NCI-H446 treated with DMSO at 0.1 percent for 48 hours (cell line): ENCODE results near the gene CDH23.

Source experiments
- DNase-seq: peaks from one replicate; lab custom pipeline; 2025; lab: John Stamatoyannopoulos, UW

Gene CDH23

GRCh38 chr10:71565284-71566000, 168.7 kb downstream of the CDH23 start:
- DNase-seq: no peak

DNA sequence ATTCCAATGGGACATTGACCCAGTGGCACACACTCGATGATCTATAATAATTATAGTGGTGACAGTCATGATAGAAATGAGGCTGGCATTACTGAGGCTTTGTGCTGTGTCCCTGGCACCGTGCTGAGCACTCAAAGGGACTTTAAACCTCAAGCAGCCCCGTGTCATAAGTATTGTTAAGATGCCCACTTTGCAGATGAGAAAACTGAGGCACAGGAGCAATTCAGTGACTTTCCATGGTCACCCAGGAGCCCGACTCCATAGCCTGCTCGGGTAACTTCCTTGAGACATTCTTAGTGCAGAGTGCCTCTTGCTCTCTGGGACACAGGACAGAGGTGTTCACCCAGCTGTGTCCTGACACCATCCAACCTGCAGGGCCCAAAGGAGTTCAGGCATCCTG, 170.3 kb downstream of the CDH23 start:
- DNase-seq: no peak

- DNase-seq: no peak
Measured at GRCh38 chr10:71568896-71569492, 172.3 kb downstream of the CDH23 start.

DNA sequence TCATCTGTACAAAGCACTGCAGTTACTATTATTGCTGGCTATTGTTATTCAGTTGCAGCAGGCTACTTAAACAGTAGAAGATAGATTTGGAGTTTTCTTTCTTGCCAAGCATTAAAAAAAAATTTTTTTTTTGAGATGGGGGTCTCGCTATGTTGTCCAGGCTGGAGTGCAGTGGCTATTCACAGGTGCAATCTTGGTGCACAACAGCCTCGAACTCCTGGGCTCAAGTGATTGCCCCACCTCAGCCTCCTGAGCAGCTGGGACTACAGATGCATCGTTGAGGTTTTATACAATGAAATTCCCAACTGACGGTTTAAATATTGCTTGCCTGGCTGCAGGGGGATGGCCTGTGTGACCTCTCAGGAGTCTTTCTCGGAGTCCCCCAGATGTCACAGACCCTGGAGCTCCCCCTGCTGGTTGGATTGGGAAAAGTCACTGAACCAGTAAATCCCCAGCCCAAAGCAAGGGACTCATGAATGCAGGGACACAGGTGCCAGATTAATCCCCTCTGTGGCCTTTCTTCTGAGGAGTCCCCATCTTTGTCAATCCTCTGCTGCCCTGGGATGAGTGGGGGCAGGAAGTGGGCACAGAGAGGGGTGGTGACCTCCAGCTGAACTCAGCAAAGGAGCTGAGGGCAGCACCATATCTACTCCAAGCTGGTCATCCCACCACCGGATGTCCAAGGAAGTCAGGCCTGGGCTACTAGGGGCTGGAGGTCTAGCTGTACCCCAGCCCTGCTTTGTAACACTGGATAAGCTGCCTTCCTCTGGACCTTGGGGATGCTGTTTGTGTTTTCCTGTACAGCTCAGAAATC, 173.3 kb downstream of the CDH23 start:
- DNase-seq: no peak

- DNase-seq: no peak
Measured at GRCh38 chr10:71571460-71572175, 174.9 kb downstream of the CDH23 start.

- no peak for DNase-seq
Measured at GRCh38 chr10:71572962-71573361, 176.2 kb downstream of the CDH23 start.

GRCh38 chr10:71573562-71574518, 177.1 kb downstream of the CDH23 start:
- no peak for DNase-seq

DNA sequence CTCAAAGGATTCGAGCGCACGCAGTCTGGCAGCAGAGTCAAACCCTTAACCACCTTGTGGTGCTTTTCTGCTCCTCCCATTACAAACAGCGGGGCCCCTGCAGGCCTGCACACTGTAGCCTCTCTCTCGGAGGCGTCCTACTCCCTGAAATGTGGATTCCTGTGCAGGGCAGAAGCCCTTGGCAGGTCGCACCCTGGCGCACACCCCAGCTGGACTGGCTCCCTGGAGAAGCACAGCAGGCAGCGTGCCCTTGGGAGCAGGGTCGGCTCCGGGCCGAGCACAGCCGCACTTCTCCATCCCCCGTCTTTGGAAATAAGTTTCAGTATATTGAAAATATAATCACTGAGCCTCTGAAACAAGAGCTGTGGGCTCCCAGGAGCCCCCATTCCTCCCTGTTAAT, 178.7 kb downstream of the CDH23 start:
- no peak for DNase-seq

DNA sequence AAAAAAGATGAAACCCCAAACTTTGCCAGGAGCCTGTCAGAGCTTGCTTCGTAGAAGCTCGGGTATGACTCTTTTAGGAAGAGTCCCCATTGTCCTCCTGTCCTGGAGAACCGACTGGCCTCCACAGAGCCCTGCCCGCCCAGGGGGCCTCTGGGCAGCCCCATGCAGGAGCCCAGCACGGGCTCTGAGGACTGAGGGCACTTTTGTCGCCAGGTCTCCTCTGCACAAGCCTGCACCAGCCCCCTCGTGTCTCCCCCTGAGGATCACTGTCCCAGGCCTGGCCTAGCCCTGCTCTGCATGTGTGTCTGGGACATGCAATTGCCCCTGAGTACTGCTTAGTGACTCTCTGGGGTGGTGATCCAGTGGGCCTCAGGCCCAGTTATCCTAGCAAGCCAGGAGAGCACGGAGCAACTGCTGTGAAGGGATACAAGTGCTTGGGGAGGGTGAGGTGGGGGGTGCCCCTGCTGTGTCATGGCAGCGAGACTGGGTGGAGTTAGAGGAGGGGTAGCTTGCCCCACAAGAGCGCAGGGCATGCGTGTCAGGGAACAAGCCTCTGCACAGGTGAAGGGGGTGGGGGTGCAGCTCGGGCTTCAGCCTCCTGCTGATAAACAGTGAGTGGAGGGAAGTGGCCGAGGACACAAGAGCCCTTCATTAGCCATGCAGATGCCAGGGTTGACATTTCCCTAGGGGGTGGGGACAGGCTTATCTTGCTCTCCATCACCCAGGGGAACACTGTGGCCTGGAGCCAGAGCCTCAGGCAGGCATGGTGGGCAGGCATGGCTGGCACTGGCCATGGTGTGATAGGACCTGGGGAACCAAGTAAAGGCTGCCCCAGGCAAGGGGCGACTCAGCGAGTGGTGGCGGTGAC, 179.4 kb downstream of the CDH23 start:
- DNase-seq: no peak

GRCh38 chr10:71576842-71577241, 180.1 kb downstream of the CDH23 start:
- DNase-seq: no peak

DNA sequence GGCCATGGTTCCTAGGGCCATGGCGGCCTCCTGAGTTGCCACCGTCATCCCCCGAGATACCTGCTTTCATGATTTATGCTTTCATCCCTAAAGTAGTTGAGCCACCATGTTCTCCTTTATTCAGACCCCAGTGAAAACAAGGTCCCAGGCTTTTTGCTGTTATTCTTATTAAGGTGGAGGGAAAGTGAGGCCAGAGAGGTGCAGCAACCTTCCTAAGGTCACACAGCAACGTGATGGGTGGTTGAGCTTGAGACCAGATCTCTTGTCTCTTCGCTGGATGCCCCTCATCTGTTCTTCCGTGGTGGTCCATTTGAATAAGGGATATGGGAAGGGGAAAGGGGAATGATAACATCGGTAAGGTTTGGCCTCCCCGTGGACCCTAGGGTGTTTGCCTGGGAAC, 180.6 kb downstream of the CDH23 start:
- no peak for DNase-seq

- DNase-seq: no peak
Measured at GRCh38 chr10:71578069-71578468, 181.3 kb downstream of the CDH23 start.

- DNase-seq: no peak
Measured at GRCh38 chr10:71579668-71580067, 182.9 kb downstream of the CDH23 start.

DNA sequence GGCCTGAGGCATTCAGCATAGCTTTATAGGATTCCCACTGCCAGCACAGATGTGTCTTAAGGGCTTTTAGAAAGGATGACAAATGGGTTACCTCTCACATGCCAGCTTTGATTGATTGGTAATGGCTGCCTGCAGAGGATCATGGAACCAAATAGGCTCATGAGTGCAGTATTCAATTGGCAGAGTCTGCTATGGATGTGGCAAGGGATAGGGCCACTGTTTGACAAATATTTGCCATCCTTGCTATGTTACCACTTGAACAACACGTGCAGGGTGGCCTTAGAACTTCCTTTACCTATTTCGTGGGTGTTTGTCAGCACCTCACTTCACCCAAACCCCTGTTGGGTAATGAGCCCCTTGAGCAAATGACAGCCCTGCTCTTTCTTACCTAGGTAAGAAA, 183.7 kb downstream of the CDH23 start:
- DNase-seq: no peak

- no peak for DNase-seq
Measured at GRCh38 chr10:71580926-71581325, 184.2 kb downstream of the CDH23 start.

- no peak for DNase-seq
Measured at GRCh38 chr10:71581376-71581775, 184.7 kb downstream of the CDH23 start.

DNA sequence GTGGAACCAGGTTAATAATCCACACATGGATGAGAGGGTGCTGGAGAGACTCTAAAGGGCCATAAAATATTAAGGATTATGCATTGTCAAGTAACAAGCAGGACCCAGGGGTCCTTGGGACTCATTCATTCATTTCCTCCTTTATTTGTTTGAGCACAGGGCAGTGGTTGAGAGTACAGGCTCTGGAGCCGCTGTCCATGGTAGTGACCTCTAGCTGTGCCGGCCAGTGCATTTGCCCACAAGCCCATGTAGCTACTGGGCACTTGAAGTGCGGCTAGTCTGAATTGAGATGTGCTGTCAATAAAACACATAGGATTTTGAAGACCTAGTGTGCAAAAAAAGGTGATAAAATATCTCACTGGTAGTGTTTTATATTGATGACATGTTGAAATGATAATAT, 185.3 kb downstream of the CDH23 start:
- no peak for DNase-seq

GRCh38 chr10:71582506-71583475, 186.1 kb downstream of the CDH23 start:
- DNase-seq: no peak

GRCh38 chr10:71584461-71584860, 187.7 kb downstream of the CDH23 start:
- DNase-seq: no peak
